Neural progenitor cell (in vitro differentiated cells): Measurements from ENCODE around the gene OR10K1.

ENCODE experiments used
- EZH2 ChIP-seq: fragments of 200-600 bp; sonication (generic); IDR thresholded peaks from 2 replicates; pipeline ENCODE4 v1.6.1; 2017; ENCODE audit warnings: antibody characterized with exemption, mild to moderate bottlenecking, moderate library complexity
- EZH2phosphoT487 ChIP-seq: fragments of 200-600 bp; sonication (generic); IDR thresholded peaks from 2 replicates; pipeline ENCODE4 v1.6.1; 2017; ENCODE audit warnings: antibody characterized with exemption
- TF ChIP-seq, protein P1 (sequence below): fragments of 200-600 bp; sonication (generic); IDR thresholded peaks from 2 replicates; pipeline ENCODE4 v1.5.1; 2017; ENCODE audit warnings: antibody characterized with exemption, mild to moderate bottlenecking

GRCh38 chr1:158422212-158422611 is 39.4 kb upstream of the OR10K1 start:
- TF ChIP-seq, protein P1, sequence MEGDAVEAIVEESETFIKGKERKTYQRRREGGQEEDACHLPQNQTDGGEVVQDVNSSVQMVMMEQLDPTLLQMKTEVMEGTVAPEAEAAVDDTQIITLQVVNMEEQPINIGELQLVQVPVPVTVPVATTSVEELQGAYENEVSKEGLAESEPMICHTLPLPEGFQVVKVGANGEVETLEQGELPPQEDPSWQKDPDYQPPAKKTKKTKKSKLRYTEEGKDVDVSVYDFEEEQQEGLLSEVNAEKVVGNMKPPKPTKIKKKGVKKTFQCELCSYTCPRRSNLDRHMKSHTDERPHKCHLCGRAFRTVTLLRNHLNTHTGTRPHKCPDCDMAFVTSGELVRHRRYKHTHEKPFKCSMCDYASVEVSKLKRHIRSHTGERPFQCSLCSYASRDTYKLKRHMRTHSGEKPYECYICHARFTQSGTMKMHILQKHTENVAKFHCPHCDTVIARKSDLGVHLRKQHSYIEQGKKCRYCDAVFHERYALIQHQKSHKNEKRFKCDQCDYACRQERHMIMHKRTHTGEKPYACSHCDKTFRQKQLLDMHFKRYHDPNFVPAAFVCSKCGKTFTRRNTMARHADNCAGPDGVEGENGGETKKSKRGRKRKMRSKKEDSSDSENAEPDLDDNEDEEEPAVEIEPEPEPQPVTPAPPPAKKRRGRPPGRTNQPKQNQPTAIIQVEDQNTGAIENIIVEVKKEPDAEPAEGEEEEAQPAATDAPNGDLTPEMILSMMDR: no peak
- TF ChIP-seq EZH2: no peak
- TF ChIP-seq EZH2phosphoT487: no peak
